Neural cell (in vitro differentiated cells): ENCODE results near the gene CABLES2. TPM values are rescaled to one million over a fixed set of nuclear protein-coding genes. Genes with fewer than 3 reads are reported as not detected.
A peak's percentile ranks its signal among the peaks of the same experiment; 100 is the strongest.

Experiments
- H2AFZ ChIP-seq: fragments of 200-600, 300-800 bp; sonication (generic), shearing (Covaris generic); 2 replicates; pipeline ENCODE4 v1.6.0; 2014; ENCODE audit warnings: low read depth, mild to moderate bottlenecking, antibody characterized with exemption, low read length, moderate library complexity
- H3F3A ChIP-seq: fragments of 200-600 bp; shearing (Covaris generic); 2 replicates; pipeline ENCODE4 v1.6.1; 2016; ENCODE audit warnings: mild to moderate bottlenecking, moderate library complexity, mixed read lengths, antibody characterized with exemption, low read length; ENCODE audit not compliant: insufficient read depth, poor library complexity, severe bottlenecking
- H3K27ac ChIP-seq: fragments of 200-600, 300-800 bp; sonication (generic), shearing (Covaris generic); 2 replicates; pipeline ENCODE4 v1.5.1; 2014; ENCODE audit warnings: mild to moderate bottlenecking, low read length, moderate library complexity
- H3K27me3 ChIP-seq: fragments of 300-800, 200-600 bp; sonication (generic), shearing (Covaris generic); 2 replicates; pipeline ENCODE4 v1.6.0; 2014; ENCODE audit warnings: mild to moderate bottlenecking, low read depth, low read length, moderate library complexity; ENCODE audit not compliant: insufficient read depth
- H3K36me3 ChIP-seq: fragments of 300-800, 200-600 bp; sonication (generic), shearing (Covaris generic); 2 replicates; pipeline ENCODE4 v1.5.1; 2014; ENCODE audit warnings: mild to moderate bottlenecking, antibody characterized with exemption, low read length, moderate library complexity; ENCODE audit not compliant: insufficient read depth
- H3K4me2 ChIP-seq: fragments of 300-800, 200-600 bp; sonication (generic), shearing (Covaris generic); 2 replicates; pipeline ENCODE4 v1.6.0; 2014; ENCODE audit warnings: mild to moderate bottlenecking, low read length
- H3K4me3 ChIP-seq: fragments of 300-800, 200-600 bp; sonication (generic), shearing (Covaris generic); 2 replicates; pipeline ENCODE4 v1.5.1; 2014; ENCODE audit warnings: mild to moderate bottlenecking, low read length, moderate library complexity
- H3K79me2 ChIP-seq: fragments of 200-600 bp; shearing (Covaris generic); replicated peaks from 2 replicates; pipeline ENCODE4 v1.6.0; 2014; ENCODE audit warnings: mild to moderate bottlenecking, low read length, moderate library complexity; ENCODE audit not compliant: insufficient read depth
- H3K9ac ChIP-seq: fragments of 300-800, 200-600 bp; sonication (generic), shearing (Covaris generic); 2 replicates; pipeline ENCODE4 v1.6.1; 2016; ENCODE audit warnings: mild to moderate bottlenecking, low read length, mixed read lengths
- H3K9me2 ChIP-seq: fragments of 200-600 bp; shearing (Covaris generic); 2 replicates; pipeline ENCODE4 v1.6.1; 2016; ENCODE audit warnings: mild to moderate bottlenecking, low read length, mixed read lengths; ENCODE audit not compliant: insufficient read depth
- H3K9me3 ChIP-seq: fragments of 200-600, 300-800 bp; sonication (generic), shearing (Covaris generic); 2 replicates; pipeline ENCODE4 v1.6.1; 2016; ENCODE audit warnings: mild to moderate bottlenecking, mixed run types, low read length, moderate library complexity, mixed read lengths
- H4K20me1 ChIP-seq: fragments of 200-600 bp; shearing (Covaris generic); 2 replicates; pipeline ENCODE4 v1.6.1; 2016; ENCODE audit warnings: mild to moderate bottlenecking, mixed run types; ENCODE audit not compliant: insufficient read depth
- EP300 ChIP-seq: fragments of 450-650 bp; conservative IDR thresholded peaks from 2 replicates; pipeline ENCODE4 v1.6.1; 2014; ENCODE audit warnings: antibody characterized with exemption, mild to moderate bottlenecking, moderate library complexity; ENCODE audit not compliant: poor library complexity, severe bottlenecking
- EZH2 ChIP-seq: fragments of 200-600, 300-800 bp; shearing (Covaris generic), sonication (generic); IDR thresholded peaks from 2 replicates; pipeline ENCODE4 v1.6.1; 2014; ENCODE audit warnings: antibody characterized with exemption, low read length, borderline replicate concordance, mild to moderate bottlenecking; ENCODE audit not compliant: insufficient read depth, poor library complexity, severe bottlenecking
- MXI1 ChIP-seq: fragments of 450-650 bp; conservative IDR thresholded peaks from 2 replicates; pipeline ENCODE4 v1.6.1; 2014; ENCODE audit warnings: antibody characterized with exemption, mild to moderate bottlenecking; ENCODE audit not compliant: poor library complexity, severe bottlenecking
- POLR2AphosphoS5 ChIP-seq: IDR thresholded peaks from 2 replicates; pipeline ENCODE4 v1.6.1; 2012
- RAD21 ChIP-seq: fragments of 450-650 bp; conservative IDR thresholded peaks from 2 replicates; pipeline ENCODE4 v1.6.1; 2014; ENCODE audit warnings: antibody characterized with exemption, mild to moderate bottlenecking, moderate library complexity
- SMC3 ChIP-seq: fragments of 450-650 bp; conservative IDR thresholded peaks from 2 replicates; pipeline ENCODE4 v1.6.1; 2014; ENCODE audit warnings: antibody characterized with exemption, mild to moderate bottlenecking, moderate library complexity; ENCODE audit not compliant: poor library complexity
- TAF1 ChIP-seq: IDR thresholded peaks from 2 replicates; pipeline ENCODE4 v1.6.1; 2012; ENCODE audit warnings: low read depth
- polyA plus RNA-seq: library from polyadenylated mRNA; depleted of rRNA; stranded (reverse); fragments of >200 nt; gene quantifications from 2 replicates; pipeline ENCODE4 v1.2.3, GENCODE V29; 2014
- TF ChIP-seq, protein P1 (sequence below): fragments of 450-650 bp; IDR thresholded peaks from 2 replicates; pipeline ENCODE4 v1.5.1; 2014; ENCODE audit warnings: antibody characterized with exemption, mild to moderate bottlenecking, moderate library complexity; ENCODE audit not compliant: poor library complexity, severe bottlenecking
- TF ChIP-seq, protein P2 (sequence below): IDR thresholded peaks from 2 replicates; pipeline ENCODE4 v1.6.1; 2012; ENCODE audit warnings: borderline replicate concordance

Gene CABLES2
- polyA plus RNA-seq, 1 donor from 2014 or later = 8.3 TPM

GRCh38 chr20:62368976-62369814, 37.9 kb downstream of the CABLES2 start:
- Histone ChIP-seq H3K9me3 (no peaks in the 10 kb centered on the region), H3K4me3 (no peak overlapping the region), H4K20me1 (no peaks in the 10 kb centered on the region), H3K9me2 (no peaks in the 10 kb centered on the region), H2AFZ (no peak overlapping the region), H3K27me3 (no peaks in the 10 kb centered on the region), H3K27ac (no peak overlapping the region), H3K4me2 (no peak overlapping the region), H3F3A (no peaks in the 10 kb centered on the region), H3K36me3 (no peaks in the 10 kb centered on the region), H3K79me2 (no peaks in the 10 kb centered on the region), H3K9ac (peak overlapping the region; percentile 23)
- TF ChIP-seq SMC3 = no peak

DNA sequence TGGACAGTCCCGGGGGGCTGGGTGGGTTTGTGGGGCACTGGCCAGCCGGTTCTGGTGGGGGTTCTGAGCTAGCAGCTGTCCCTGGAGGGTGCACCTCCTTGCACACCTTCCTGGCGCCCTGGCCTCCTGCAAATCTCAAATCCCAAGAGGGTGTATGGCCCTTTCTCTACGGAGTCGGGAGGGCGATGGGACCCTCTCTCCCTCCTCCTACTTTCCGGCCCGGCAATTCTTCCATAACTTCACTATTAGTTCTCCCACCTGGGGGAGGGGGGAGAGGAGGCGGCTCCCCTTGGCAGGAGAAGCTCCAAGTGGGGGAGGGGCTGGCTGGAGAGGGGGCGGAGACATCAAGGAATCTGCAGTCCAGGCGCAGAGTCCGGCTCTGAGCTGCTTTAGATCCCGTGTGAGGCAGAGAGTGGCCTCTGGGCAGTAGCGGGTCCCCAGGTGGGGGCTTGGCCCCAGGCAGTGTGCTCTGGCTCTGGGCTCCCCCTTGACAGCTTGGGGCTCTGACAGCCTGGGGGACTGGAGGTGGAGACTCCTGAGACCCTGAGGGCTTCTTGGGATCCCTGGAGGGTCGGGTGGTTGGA, 38.6 kb downstream of the CABLES2 start:
- no peak for TF ChIP-seq TAF1
- TF ChIP-seq, protein P1, sequence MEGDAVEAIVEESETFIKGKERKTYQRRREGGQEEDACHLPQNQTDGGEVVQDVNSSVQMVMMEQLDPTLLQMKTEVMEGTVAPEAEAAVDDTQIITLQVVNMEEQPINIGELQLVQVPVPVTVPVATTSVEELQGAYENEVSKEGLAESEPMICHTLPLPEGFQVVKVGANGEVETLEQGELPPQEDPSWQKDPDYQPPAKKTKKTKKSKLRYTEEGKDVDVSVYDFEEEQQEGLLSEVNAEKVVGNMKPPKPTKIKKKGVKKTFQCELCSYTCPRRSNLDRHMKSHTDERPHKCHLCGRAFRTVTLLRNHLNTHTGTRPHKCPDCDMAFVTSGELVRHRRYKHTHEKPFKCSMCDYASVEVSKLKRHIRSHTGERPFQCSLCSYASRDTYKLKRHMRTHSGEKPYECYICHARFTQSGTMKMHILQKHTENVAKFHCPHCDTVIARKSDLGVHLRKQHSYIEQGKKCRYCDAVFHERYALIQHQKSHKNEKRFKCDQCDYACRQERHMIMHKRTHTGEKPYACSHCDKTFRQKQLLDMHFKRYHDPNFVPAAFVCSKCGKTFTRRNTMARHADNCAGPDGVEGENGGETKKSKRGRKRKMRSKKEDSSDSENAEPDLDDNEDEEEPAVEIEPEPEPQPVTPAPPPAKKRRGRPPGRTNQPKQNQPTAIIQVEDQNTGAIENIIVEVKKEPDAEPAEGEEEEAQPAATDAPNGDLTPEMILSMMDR = no peak
- TF ChIP-seq, protein P2, sequence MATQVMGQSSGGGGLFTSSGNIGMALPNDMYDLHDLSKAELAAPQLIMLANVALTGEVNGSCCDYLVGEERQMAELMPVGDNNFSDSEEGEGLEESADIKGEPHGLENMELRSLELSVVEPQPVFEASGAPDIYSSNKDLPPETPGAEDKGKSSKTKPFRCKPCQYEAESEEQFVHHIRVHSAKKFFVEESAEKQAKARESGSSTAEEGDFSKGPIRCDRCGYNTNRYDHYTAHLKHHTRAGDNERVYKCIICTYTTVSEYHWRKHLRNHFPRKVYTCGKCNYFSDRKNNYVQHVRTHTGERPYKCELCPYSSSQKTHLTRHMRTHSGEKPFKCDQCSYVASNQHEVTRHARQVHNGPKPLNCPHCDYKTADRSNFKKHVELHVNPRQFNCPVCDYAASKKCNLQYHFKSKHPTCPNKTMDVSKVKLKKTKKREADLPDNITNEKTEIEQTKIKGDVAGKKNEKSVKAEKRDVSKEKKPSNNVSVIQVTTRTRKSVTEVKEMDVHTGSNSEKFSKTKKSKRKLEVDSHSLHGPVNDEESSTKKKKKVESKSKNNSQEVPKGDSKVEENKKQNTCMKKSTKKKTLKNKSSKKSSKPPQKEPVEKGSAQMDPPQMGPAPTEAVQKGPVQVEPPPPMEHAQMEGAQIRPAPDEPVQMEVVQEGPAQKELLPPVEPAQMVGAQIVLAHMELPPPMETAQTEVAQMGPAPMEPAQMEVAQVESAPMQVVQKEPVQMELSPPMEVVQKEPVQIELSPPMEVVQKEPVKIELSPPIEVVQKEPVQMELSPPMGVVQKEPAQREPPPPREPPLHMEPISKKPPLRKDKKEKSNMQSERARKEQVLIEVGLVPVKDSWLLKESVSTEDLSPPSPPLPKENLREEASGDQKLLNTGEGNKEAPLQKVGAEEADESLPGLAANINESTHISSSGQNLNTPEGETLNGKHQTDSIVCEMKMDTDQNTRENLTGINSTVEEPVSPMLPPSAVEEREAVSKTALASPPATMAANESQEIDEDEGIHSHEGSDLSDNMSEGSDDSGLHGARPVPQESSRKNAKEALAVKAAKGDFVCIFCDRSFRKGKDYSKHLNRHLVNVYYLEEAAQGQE = no peak
- no peak for TF ChIP-seq EP300
- no peak for TF ChIP-seq MXI1
- no peak for TF ChIP-seq RAD21
- TF ChIP-seq POLR2AphosphoS5 = no peak
- no peak for TF ChIP-seq SMC3
- no peak for TF ChIP-seq EZH2
- no peak overlapping the region for H3K27ac ChIP-seq
- H2AFZ ChIP-seq = no peak overlapping the region
- H3K36me3 ChIP-seq = no peaks in the 10 kb centered on the region
- H3F3A ChIP-seq = no peaks in the 10 kb centered on the region
- H3K4me3 ChIP-seq = no peak overlapping the region
- H3K4me2 ChIP-seq = no peak overlapping the region
- H3K27me3 ChIP-seq = no peaks in the 10 kb centered on the region
- H3K9me3 ChIP-seq = no peaks in the 10 kb centered on the region
- no peak overlapping the region for H3K9ac ChIP-seq
- H3K79me2 ChIP-seq = no peaks in the 10 kb centered on the region
- no peaks in the 10 kb centered on the region for H4K20me1 ChIP-seq
- no peaks in the 10 kb centered on the region for H3K9me2 ChIP-seq
